Measurements from ENCODE around the gene TTLL11. TPM values are rescaled to one million over a fixed set of nuclear protein-coding genes. Genes with fewer than 3 reads are reported as not detected.

Gene TTLL11
- total RNA-seq, 2 experiments from 2014 or later, result 3.3 to 6.9 TPM

- ChIA-PET CTCF (ENCODE audit: unreplicated experiment) (no interaction called here), POLR2A (interaction anchor here (2.3 kb wide), 1 partner anchor 12 kb away, joined by 6 read pairs; no protein-coding TSS in a partner anchor)
- no peak for DNase-seq (ENCODE audit: low spot score)
- intact Hi-C loops (cut with micrococcal nuclease; ENCODE audit: unreplicated experiment), result no loop called here
- H3K36me3 ChIP-seq (ENCODE audit: insufficient read depth, low read length), result no peaks in the 10 kb centered on the region
- no peak for TF ChIP-seq CTCF (conservative IDR thresholded peaks at IDR 0.05; ENCODE audit: low read length)
- TF ChIP-seq EZH2phosphoT487 (IDR thresholded peaks at IDR 0.05; ENCODE audit: borderline replicate concordance, low read depth, low read length), result no peak
- H3K4me2 ChIP-seq (ENCODE audit: low read length), result peak overlapping the region; percentile 42; the same call in 1 of the 2 replicates
- no peaks in the 10 kb centered on the region for H3K9me2 ChIP-seq (ENCODE audit: insufficient read depth, low read length)
- H3K79me2 ChIP-seq (ENCODE audit: insufficient read depth, low read depth, low read length), result no peaks in the 10 kb centered on the region
- no peak overlapping the region for H2AFZ ChIP-seq (ENCODE audit: low read length)
- no peaks in the 10 kb centered on the region for H3K9me3 ChIP-seq (ENCODE audit: low read length)
- no peaks in the 10 kb centered on the region for H4K20me1 ChIP-seq (ENCODE audit: insufficient read depth, low read length)
- peaks cover 33% of the 10 kb centered on the region for H3K4me1 ChIP-seq (ENCODE audit: insufficient read depth, low read length, poor library complexity, severe bottlenecking)
- no peak overlapping the region for H3K27ac ChIP-seq (ENCODE audit: low read depth, low read length, poor library complexity, severe bottlenecking)
- no peak overlapping the region for H3K4me3 ChIP-seq (ENCODE audit: low read depth, low read length, poor library complexity, severe bottlenecking)
- no TSS peak for BruUV-seq (replicated peaks)
These were observed 271.8 kb downstream of the TTLL11 start for GRCh38 chr9:121821326-121821725.

GRCh38 chr9:121820286-121821005 lies 272.7 kb downstream of the TTLL11 start:
- Histone ChIP-seq H3K27ac (ENCODE audit: low read depth, low read length, poor library complexity, severe bottlenecking) (no peak overlapping the region), H4K20me1 (ENCODE audit: insufficient read depth, low read length) (no peaks in the 10 kb centered on the region), H3K79me2 (ENCODE audit: insufficient read depth, low read depth, low read length) (no peaks in the 10 kb centered on the region), H3K36me3 (ENCODE audit: insufficient read depth, low read length) (no peaks in the 10 kb centered on the region), H2AFZ (ENCODE audit: low read length) (no peak overlapping the region), H3K4me3 (ENCODE audit: low read depth, low read length, poor library complexity, severe bottlenecking) (no peak overlapping the region), H3K9me2 (ENCODE audit: insufficient read depth, low read length) (no peaks in the 10 kb centered on the region), H3K9me3 (ENCODE audit: low read length) (no peaks in the 10 kb centered on the region), H3K4me1 (ENCODE audit: insufficient read depth, low read length, poor library complexity, severe bottlenecking) (peaks cover 33% of the 10 kb centered on the region), H3K4me2 (ENCODE audit: low read length) (no peak overlapping the region)
- ChIA-PET CTCF (ENCODE audit: unreplicated experiment) (no interaction called here), POLR2A (interaction anchor here (2.3 kb wide), 1 partner anchor 13 kb away, joined by 6 read pairs; no protein-coding TSS in a partner anchor)
- no TSS peak for BruUV-seq (replicated peaks)
- TF ChIP-seq CTCF (conservative IDR thresholded peaks at IDR 0.05; ENCODE audit: low read length) (no peak), EZH2phosphoT487 (IDR thresholded peaks at IDR 0.05; ENCODE audit: borderline replicate concordance, low read depth, low read length) (no peak)
- intact Hi-C loops (cut with micrococcal nuclease; ENCODE audit: unreplicated experiment), result no loop called here
- no peak for DNase-seq (ENCODE audit: low spot score)
